ENCODE data around the gene WBP2. TPM values are rescaled to one million over a fixed set of nuclear protein-coding genes. Genes with fewer than 3 reads are reported as not detected.

The WBP2 gene
- total and polyA plus RNA-seq, 2 of the 13 experiments (the other 11 are each of a cell fraction or from before 2014, with no cell fraction given): 29.2 to 29.5 TPM

- TF ChIP-seq ZNF674 (CRISPR knock-in tag; IDR thresholded peaks at IDR 0.05; ENCODE audit: low read depth): peak; percentile 66; the same call in 1 of the 2 replicates
- no peak for TF ChIP-seq KAT2B (IDR thresholded peaks at IDR 0.05; ENCODE audit: borderline replicate concordance, low read depth, low read length)
- TF ChIP-seq EEA1 (CRISPR knock-in tag; IDR thresholded peaks at IDR 0.05; ENCODE audit: borderline replicate concordance): no peak; the same call in 1 of the 2 replicates
- TF ChIP-seq ZNF747 (CRISPR knock-in tag; IDR thresholded peaks at IDR 0.05; ENCODE audit: borderline replicate concordance): no peak
- TF ChIP-seq ZBTB37 (CRISPR knock-in tag; IDR thresholded peaks at IDR 0.05): no peak
- peak; percentile 22; the same call in 1 of the 2 replicates for TF ChIP-seq ZNF646 (CRISPR knock-in tag; IDR thresholded peaks at IDR 0.05)
- TF ChIP-seq POLR2A (IDR thresholded peaks at IDR 0.05; ENCODE audit: insufficient read depth in 1 of 2, low read depth in 2 of 2, low read length in 2 of 2): peak in 1 of 2 experiments; percentile 21; a peak in 1 of 4 replicates
- TF ChIP-seq MXD4 (CRISPR knock-in tag; IDR thresholded peaks at IDR 0.05): peak; percentile 59; the same call in 1 of the 2 replicates
- TF ChIP-seq AGO1 (IDR thresholded peaks at IDR 0.05; ENCODE audit: low read depth, low read length, poor library complexity, severe bottlenecking): no peak
- TF ChIP-seq ZNF788 (CRISPR knock-in tag; IDR thresholded peaks at IDR 0.05; ENCODE audit: borderline replicate concordance): peak; percentile 10; the same call in 1 of the 2 replicates
- 0 out of 2 replicates have a peak, but pooled peaks have one; percentile 3 for TF ChIP-seq SRY (CRISPR knock-in tag; IDR thresholded peaks at IDR 0.05)
- peak; percentile 48; the same call in 1 of the 2 replicates for TF ChIP-seq MYPOP (CRISPR knock-in tag; IDR thresholded peaks at IDR 0.05)
- TF ChIP-seq ZSCAN31 (CRISPR knock-in tag; IDR thresholded peaks at IDR 0.05; ENCODE audit: low read depth): no peak; the same call in 1 of the 2 replicates
- no peak for TF ChIP-seq FOXM1 (CRISPR knock-in tag; IDR thresholded peaks at IDR 0.05)
- peak; percentile 71; the same call in 1 of the 2 replicates for TF ChIP-seq ZNF557 (CRISPR knock-in tag; IDR thresholded peaks at IDR 0.05)
Measured at GRCh38 chr17:75856062-75856756, 1.1 kb upstream of the WBP2 start (continued).

All from HepG2 (cell line).